ENCODE measurements around the gene EIF5A2.
"Not testable (repeated sequence)": the region's sequence is repeated elsewhere in the genome, so short reads cannot be mapped to it uniquely, and the experiment has no call there.

The EIF5A2 gene

GRCh38 chr3:170896333-170896732 is 12.1 kb downstream of the EIF5A2 start:
- DNase-seq: not testable (repeated sequence)

- no peak for DNase-seq
Observed at GRCh38 chr3:170893895-170894294, 14.5 kb downstream of the EIF5A2 start.

- DNase-seq: peak; percentile 47
Observed at GRCh38 chr3:170889630-170890029, 18.8 kb downstream of the EIF5A2 start.

GRCh38 chr3:170889132-170889531 is 19.3 kb downstream of the EIF5A2 start:
- peak; percentile 83 for DNase-seq

- not testable (repeated sequence) for DNase-seq
Observed at GRCh38 chr3:170884109-170884930, 24.1 kb downstream of the EIF5A2 start.

- not testable (repeated sequence) for DNase-seq
Observed at GRCh38 chr3:170878688-170879087, 29.7 kb downstream of the EIF5A2 start.

GRCh38 chr3:170877311-170877710 is 31.1 kb downstream of the EIF5A2 start:
- not testable (repeated sequence) for DNase-seq

- DNase-seq: no peak
Observed at GRCh38 chr3:170876537-170876936, 31.9 kb downstream of the EIF5A2 start.

- DNase-seq: no peak
Observed at GRCh38 chr3:170869645-170870593, 38.5 kb downstream of the EIF5A2 start, which contains the start of gene RPL22L1. Gene RPL22L1 (minus strand): TSS chr3:170870195. CDS start chr3:170870167, 28 bp downstream.

- DNase-seq: no peak
Observed at GRCh38 chr3:170869239-170869590, 39.2 kb downstream of the EIF5A2 start.

- DNase-seq: no peak
Observed at GRCh38 chr3:170868577-170869238, 39.7 kb downstream of the EIF5A2 start.

GRCh38 chr3:170867143-170867937 is 41.1 kb downstream of the EIF5A2 start:
- DNase-seq: no peak

GRCh38 chr3:170866499-170866898 is 41.9 kb downstream of the EIF5A2 start:
- DNase-seq: no peak

GRCh38 chr3:170865209-170866094 is 43.0 kb downstream of the EIF5A2 start:
- DNase-seq: no peak

GRCh38 chr3:170864525-170865208 is 43.8 kb downstream of the EIF5A2 start:
- no peak for DNase-seq

GRCh38 chr3:170863816-170864215 is 44.6 kb downstream of the EIF5A2 start:
- DNase-seq: no peak

- DNase-seq: no peak
Observed at GRCh38 chr3:170862618-170863374, 45.6 kb downstream of the EIF5A2 start.

- no peak for DNase-seq
Observed at GRCh38 chr3:170858599-170858998, 49.8 kb downstream of the EIF5A2 start.

GRCh38 chr3:170852324-170852723 is 56.1 kb downstream of the EIF5A2 start:
- DNase-seq: no peak

Measured in NCI-H1105 treated with DMSO at 0.1 percent for 48 hours (cell line).